OCI-M2 (cell line): Measurements from ENCODE around the gene TCEAL4.
"Not testable (repeated sequence)": the region's sequence is repeated elsewhere in the genome, so short reads cannot be mapped to it uniquely, and the experiment has no call there.

Experiments
- DNase-seq: peaks from one replicate; lab custom pipeline; 2025; ENCODE audit not compliant: unreplicated experiment; lab: John Stamatoyannopoulos, UW

The TCEAL4 gene

GRCh38 chrX:103586659-103587058 is 1.3 kb downstream of the TCEAL4 start:
- no peak for DNase-seq

GRCh38 chrX:103592295-103592694 is 7.0 kb downstream of the TCEAL4 start:
- DNase-seq: not testable (repeated sequence)

- not testable (repeated sequence) for DNase-seq
Observed at GRCh38 chrX:103595202-103595601, 9.9 kb downstream of the TCEAL4 start.

- no peak for DNase-seq
Observed at GRCh38 chrX:103607364-103608305, 22.3 kb downstream of the TCEAL4 start, which contains the start of gene TCEAL3. TSS of gene TCEAL3 (plus strand) at chrX:103607963. CDS start at chrX:103609065, 1,102 bp downstream.

- DNase-seq: no peak
Observed at GRCh38 chrX:103608306-103608963, 23.1 kb downstream of the TCEAL4 start.

- DNase-seq: no peak
Observed at GRCh38 chrX:103610282-103610681, 25.0 kb downstream of the TCEAL4 start.

GRCh38 chrX:103613362-103613890 is 28.1 kb downstream of the TCEAL4 start:
- DNase-seq: no peak

GRCh38 chrX:103614999-103615398 is 29.7 kb downstream of the TCEAL4 start:
- DNase-seq: no peak

GRCh38 chrX:103615781-103616371 is 30.6 kb downstream of the TCEAL4 start:
- no peak for DNase-seq

- no peak for DNase-seq
Observed at GRCh38 chrX:103616676-103617186, 31.4 kb downstream of the TCEAL4 start.

GRCh38 chrX:103624111-103624510 is 38.8 kb downstream of the TCEAL4 start:
- no peak for DNase-seq

- DNase-seq: no peak
Observed at GRCh38 chrX:103626855-103627254, 41.5 kb downstream of the TCEAL4 start.

GRCh38 chrX:103628386-103629317 is 43.3 kb downstream of the TCEAL4 start, which contains the start of gene TCEAL1:
TSS of gene TCEAL1 (plus strand) at chrX:103628975. CDS start at chrX:103629917, 942 bp downstream.
- no peak for DNase-seq

GRCh38 chrX:103629318-103630170 is 44.2 kb downstream of the TCEAL4 start:
- no peak for DNase-seq

- no peak for DNase-seq
Observed at GRCh38 chrX:103630171-103630511, 44.8 kb downstream of the TCEAL4 start.

- no peak for DNase-seq
Observed at GRCh38 chrX:103631145-103631544, 45.8 kb downstream of the TCEAL4 start.

GRCh38 chrX:103635436-103635835 is 50.1 kb downstream of the TCEAL4 start:
- no peak for DNase-seq
